Activated gamma-delta T cell treated with anti-CD3 and anti-CD28 coated beads, Interleukin-2, amount 50 U/mL, for 16 hours (primary cell): Measurements from ENCODE around the gene PODN.

Experiments
- DNase-seq: peaks from one replicate; pipeline ENCODE4 v3.0.0-alpha.2; 2020; ENCODE audit warnings: low read depth

PODN gene

DNA sequence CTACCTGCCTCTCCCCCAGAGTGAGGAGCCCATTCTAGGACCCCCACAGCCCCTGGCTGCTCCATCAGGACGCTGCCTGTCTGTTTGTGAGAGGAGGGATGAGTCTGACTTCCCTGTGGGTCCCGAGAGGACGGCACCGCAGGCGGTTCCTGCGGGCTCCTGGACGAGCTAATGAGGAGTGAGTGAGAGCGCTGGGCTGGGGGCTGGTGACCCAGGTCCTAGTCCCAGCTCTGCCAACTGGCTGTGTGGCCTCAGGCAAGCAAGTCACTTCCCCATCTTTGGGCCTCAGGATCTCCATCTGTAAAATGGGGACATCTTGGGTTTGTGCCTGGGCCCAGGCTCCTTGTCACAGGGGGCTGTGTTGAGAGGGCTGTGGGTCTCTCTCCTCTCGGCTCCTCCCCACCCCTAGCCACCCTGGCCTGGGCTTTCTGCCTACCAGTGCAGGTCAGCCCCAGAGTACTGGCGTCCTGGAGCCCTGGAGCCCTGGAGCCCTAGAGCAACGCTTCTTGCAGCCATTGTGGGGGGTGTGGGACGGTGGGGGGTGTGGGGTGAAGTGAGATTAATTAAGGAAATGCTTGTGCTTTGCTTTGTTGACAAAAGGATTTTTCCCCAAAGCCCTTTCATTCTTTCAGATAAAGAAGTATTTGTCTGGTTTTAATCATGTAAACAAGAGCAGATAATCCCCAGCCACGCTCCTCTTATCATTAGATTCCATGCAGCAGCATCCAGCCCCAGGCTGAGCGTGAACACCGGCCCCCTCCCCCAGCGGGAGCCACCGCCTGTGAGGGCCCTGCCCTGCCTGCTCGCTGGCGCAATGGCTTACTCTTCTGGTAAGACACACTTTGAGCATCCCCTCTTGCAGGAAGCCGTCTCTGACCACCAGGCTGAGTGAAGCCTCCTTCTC, 53.6 kb downstream of the PODN start:
- DNase-seq: no peak

DNA sequence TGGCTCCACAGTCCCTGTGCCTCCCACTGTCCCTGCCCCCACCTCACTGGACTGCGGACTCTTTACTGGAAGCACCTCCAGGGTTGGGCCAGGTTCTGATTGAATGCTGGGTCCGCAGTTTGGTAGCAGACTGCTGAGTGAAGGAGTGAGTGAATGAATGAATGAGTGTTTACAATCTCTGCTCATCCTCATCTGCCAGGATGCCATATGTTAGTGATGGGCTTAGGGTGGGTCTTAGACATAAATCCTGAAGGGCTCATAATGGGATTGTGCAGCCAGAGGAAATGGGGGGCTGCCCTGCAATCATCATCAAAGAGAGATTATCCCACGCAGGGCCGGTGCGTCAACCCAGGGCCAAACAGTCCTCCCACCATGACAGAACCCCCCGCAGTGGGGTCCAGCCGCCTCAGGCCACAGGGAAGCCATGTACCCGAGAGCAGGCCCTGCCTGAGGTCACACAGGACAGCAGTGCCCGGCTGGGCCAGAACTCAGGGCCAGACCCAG, 54.3 kb downstream of the PODN start:
- DNase-seq: no peak

- no peak for DNase-seq
Observed at GRCh38 chr1:53116933-53117600, 55.1 kb downstream of the PODN start.

DNA sequence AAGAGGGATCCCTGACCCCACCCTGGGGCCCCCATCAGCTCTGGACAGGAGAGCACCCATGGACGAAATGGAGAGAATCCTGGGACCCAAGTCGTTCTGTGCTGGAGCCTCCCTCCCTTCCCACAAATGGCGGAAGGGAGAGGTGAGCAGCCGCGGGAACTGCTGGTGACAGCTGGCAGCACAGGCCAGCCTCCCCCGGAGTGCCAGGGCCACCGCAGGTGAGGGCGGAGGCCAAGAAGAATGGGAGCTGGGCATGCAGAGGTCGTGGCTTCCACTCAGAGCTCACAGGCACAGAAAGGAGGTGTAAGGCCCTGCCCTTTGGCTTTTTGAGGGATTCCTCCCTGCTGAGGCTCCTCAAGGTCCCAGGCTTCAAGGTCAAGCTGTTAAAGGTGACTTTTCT, 55.8 kb downstream of the PODN start:
- no peak for DNase-seq

DNA sequence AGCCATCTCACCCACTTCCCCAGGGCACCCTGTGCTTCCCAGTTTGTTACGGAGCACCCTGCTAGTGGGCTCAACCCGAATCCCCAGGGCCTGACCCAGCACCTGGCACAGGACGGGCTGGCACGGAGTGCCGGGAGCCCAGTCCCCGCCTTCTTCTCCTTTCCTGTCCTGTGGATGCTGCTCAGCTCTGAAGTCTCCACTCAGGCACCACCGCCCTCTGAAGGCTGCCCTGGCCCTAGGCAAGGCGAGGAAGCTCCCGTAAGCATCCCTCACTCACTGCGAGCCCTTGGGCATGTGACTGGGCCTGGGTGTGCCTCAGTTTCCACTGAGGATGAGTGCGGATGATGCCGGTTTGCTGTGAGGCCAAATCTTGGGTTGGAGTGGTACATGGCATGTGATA, 58.6 kb downstream of the PODN start:
- no peak for DNase-seq

DNA sequence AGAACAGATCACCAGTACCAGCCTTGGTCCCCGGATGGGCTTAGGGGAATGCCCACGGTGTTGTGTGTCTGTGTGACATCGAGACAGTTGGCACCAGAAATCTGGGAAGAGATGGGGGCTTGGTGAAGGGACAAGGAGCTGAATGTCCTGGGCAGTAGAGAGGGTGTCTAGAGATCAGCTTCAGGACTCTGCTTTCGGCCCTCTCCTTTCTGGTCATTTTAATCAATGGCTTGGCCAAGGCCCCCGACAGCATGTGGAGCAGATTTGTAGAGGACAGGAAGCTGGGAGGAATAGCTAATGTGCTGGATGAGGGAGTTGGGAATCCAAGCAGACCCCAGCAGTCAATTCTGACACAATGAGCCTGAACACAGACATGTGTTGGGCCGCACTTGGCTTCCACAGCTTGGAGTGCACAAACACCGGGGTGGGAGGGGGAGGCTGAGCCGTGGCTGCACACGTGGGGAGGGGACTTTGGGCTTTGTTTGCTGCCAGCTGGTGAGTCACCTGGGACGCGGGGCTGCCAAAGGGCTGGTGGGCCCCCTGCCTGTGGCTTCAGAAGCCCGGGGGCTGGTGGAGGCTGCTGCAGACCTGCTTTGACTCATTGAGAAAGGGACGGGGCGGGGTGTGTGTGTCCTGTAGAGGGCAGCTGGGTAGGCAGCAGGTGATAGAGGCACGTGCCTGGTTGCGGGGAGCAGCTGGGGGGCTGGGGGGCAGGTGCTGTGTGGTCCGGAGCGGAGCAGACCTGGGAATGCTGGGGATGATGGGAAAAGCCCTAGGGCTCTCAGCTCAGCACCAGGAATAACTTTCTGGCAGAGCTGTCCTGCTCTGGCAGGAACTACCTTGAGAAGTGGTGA, 59.5 kb downstream of the PODN start:
- no peak for DNase-seq

DNA sequence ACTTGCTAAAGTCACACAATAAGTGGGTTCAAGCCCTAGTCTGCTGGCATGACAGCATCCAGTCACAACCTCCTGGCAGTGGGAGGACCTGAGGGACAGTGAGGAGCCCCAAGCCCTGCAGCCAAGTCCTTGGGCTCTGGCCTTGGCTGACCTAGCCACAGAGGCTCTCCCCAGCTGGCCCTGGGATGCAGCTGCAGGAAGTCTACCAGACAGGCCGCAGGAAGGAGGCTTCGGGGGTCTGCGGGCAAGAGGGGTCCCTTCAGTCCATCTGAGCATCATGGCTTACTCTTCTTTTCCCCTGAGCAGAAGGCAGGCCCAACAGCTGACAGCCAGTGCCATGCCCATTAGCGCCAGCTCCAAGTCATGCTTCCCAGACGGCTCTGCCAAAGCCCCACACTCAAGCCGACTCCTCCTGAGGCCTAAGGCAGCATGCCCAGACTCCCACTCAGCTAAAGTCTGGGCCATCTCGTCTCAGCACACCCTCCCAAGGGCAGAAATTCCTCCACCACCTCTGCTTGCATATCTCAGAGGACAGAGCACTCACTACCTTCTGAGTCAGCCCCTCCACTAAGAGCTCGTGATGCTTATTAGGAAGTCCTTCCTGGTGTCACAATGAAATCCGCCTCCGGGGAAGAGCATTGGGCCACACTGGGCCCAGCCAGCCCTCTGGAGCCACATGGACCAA, 60.3 kb downstream of the PODN start:
- no peak for DNase-seq

DNA sequence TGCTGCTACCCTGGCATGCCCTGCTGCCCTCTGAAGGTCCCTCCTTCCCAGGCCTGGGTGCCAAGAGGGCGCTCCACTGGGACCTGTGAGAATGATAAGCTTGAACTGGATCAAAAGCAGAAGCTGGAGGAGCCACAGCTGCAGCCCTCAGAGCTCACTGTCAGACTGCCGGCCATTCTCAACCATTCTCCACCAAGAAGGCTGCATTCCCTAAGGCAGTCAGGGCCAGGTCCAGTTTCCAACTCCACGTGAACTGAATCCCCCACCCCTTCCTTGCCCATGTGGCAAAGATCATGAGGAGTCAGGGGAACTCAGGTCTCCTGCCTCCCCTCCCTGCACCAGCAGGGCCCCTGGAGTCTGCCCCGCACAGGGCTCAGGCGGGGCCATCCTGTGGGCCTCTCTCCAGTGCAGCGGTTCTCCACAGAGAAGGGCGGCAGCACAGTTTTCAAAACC, 61.0 kb downstream of the PODN start:
- no peak for DNase-seq

DNA sequence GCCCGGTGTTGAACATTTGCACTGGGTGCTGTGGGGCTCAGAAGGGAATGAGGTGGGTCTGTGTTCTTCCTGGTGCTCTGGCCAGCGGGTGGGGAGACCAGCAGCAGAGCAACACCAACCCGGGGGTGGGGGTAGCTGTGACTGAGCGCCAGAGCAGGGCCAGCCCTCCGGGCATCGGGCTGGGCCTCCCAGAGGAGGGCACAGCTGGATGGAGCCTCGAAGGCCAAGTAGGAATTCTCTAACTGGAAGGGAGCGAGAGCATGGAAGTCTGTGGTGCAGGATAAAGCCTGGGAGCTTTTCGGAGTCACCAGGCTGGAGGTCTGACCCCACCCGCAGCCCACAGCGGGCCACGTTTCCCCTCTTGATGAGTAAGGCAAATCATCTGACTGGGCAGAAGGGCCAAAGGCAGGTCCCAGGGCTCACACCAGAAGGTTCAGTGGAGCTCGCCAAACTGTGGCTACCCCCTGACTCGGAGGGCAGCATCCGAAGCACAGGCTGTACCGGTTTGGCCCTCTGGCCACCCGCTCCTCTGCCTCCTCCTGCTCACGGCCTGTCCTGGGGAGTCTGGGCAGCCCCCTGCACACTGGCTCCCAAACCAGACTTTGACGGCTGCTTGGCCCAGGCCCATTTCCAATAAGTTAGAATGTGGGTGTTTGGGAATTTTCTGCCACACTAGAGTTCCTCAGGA, 61.6 kb downstream of the PODN start:
- DNase-seq: no peak

- no peak for DNase-seq
Observed at GRCh38 chr1:53125122-53125521, 63.1 kb downstream of the PODN start.

GRCh38 chr1:53125623-53126360, 63.8 kb downstream of the PODN start:
- DNase-seq: no peak

DNA sequence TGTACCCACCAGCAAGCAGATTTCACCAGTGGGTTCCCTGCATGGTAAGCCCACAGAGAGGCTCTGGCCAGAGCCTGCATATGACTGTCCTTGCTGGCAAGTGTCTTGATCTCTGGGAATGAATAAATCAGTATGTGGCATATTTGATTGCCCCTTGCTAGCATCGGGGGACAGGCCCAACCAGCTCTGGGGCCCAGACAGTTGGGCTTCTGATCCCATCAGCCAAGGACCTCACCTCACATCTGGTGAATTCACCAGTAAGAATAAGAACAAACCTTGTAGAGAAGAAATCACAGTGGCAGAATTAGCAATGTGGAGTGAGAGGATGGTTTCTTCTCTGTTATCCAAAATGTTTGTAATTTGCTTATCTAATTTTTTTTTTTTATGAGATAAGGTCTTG, 64.5 kb downstream of the PODN start:
- DNase-seq: no peak

GRCh38 chr1:53127546-53127945, 65.5 kb downstream of the PODN start:
- DNase-seq: no peak

DNA sequence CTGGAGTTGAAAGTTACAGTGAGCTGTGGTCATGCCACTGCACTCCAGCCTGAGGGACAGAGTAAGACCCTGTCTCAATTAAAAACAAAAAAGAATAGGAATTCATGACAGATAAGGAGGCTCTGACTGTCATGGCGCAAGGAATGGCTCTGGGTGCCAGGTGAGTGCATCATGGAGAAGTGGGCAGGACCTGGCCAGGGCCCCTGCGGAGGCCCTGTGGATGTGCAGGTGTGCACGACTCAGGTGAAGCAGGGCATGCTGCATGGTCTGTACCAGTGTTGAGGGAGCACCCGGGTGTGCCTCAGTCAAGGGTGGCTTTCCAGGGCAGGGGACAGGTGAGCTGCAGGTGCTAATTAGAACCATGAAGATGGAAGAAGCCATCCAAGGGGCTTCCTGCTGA, 66.4 kb downstream of the PODN start:
- DNase-seq: no peak

DNA sequence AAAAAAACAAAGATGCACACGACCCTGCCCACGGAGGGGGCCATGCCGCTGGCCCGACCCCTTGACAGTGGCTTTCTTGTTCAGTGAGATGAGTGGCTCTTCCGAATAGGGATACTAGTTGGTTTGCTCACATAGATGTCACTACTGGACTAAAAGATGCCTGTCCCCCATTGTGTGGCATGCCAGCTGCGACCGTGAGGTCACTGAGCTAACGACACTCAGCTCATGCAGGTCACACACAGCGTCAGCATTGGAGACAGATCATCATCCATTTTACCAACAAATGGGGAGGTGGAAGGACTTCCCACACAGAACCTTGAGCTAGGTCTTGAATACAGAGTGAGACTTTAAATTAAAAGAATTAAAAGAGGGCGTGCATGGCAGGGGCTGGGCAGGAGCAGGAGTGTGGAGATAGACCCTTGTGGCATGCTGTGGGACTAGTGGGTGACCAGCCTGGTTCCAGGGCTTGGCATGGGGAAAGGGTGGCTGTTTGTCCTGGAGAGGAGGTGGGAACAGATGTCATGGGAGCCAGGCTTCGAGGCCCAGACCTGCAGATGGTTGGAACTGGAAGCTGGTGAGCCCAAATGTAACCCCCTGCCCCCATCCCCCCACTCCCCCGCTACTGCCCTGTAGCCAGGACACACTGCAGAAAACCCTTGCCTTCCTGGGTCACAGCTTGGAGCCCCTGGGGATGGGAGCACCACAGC, 68.0 kb downstream of the PODN start:
- DNase-seq: no peak

DNA sequence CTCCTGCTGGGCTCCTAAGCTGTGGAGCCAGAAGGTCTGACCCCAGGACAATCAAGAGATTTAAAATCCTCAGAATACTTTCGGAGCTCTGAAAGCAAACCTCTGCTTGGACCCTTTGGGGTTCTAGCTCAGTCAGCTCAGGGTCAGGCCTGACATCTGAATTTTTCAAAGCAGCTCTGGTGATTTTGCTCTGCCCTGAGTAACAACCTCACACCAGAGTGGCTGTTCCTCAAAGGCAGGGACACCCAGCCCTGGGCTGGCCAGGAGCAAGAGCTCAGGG, 68.5 kb downstream of the PODN start:
- no peak for DNase-seq

DNA sequence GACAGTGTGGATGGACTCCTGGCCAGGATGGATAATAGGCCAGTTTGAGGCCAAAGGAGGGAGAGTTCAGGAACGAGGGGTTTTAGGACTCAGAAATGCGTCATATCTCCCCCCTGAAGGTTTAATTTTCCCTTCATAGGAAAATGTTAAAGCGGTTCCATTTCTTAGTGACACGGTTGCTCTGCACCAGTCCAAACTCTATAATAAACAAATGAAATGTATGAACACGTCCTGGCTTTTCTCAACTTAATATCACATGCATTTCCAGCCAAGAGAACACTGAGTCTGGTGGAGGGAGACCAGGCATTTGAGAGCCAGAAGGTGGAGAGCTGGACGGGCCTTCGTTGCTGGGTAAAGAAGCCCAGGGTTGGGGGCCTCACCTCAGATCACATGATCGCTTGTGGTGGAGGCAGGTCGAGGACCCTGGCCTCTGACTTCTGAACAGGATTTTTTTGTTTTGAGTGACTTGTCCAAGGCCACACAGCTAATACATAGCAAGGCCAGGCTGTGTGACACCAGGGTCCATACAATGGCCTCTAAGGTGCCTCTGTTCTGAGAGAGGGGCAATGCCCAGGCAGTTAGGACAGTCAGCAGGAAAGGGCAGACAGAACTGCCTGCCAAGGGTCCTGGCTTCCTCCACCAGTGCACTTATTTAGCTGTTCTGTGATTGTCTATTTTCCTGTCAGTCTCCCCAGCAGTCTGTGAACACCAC, 69.0 kb downstream of the PODN start:
- no peak for DNase-seq

- no peak for DNase-seq
Observed at GRCh38 chr1:53131590-53131938, 69.6 kb downstream of the PODN start.

DNA sequence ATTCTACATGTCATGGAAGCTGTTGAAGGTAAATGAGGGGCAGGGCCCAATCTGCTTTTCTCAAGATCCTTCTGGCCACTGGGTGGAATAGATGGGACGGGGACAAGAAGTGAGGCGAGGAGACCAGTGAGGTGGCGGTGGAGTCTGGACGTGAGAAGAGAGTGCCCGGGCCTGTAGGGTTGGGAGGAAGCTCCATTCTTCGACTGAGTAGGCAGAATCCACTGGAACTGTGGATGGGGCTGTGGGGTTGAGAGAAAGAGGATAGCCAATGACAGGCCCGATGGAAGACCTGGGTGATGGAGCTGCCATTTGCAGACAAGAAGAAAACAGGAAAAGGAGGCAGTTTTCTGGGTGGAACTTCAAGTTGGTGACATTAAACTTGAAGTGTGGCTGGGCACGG, 70.2 kb downstream of the PODN start:
- no peak for DNase-seq
